ENCODE results near the gene ZBTB7C. TPM values are rescaled to one million over a fixed set of nuclear protein-coding genes. Genes with fewer than 3 reads are reported as not detected.

The ZBTB7C gene
- total RNA-seq, 1 donor from 2014 or later = 1.1 TPM

DNA sequence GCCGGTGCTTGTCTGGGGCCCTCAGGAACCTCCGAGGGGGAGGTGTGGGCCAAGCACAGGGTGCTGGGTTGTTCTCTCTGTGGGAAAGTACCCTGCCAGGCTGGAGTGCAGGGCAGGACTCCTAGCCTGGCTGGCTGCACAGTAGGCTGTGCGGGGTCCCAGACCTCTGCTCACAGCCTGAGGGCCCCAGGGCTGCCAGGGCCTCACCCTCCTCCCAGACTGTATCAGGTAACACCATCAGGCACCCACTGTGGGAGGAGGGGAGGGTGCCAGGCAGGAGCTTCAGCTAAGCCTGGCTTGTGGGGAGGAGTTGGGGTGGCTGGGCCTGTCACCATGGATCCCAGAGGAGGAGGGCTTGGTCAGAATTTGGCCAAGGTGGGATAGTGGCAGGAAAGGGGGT is 266.8 kb downstream of the ZBTB7C start:
- H3K36me3 ChIP-seq (ENCODE audit: control insufficient read depth, insufficient read depth, low read length) = no peaks in the 10 kb centered on the region
- TF ChIP-seq, protein P1, sequence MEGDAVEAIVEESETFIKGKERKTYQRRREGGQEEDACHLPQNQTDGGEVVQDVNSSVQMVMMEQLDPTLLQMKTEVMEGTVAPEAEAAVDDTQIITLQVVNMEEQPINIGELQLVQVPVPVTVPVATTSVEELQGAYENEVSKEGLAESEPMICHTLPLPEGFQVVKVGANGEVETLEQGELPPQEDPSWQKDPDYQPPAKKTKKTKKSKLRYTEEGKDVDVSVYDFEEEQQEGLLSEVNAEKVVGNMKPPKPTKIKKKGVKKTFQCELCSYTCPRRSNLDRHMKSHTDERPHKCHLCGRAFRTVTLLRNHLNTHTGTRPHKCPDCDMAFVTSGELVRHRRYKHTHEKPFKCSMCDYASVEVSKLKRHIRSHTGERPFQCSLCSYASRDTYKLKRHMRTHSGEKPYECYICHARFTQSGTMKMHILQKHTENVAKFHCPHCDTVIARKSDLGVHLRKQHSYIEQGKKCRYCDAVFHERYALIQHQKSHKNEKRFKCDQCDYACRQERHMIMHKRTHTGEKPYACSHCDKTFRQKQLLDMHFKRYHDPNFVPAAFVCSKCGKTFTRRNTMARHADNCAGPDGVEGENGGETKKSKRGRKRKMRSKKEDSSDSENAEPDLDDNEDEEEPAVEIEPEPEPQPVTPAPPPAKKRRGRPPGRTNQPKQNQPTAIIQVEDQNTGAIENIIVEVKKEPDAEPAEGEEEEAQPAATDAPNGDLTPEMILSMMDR (IDR thresholded peaks at IDR 0.05; ENCODE audit: insufficient read depth, low read length, poor library complexity, severe bottlenecking) = no peak
- DNase-seq (ENCODE audit: low read depth) = no peak
- peaks cover 9% of the 10 kb centered on the region for H3K27me3 ChIP-seq (ENCODE audit: control insufficient read depth, insufficient read depth, low read length)
- no peak overlapping the region for H3K4me3 ChIP-seq (ENCODE audit: low read depth, low read length)

DNA sequence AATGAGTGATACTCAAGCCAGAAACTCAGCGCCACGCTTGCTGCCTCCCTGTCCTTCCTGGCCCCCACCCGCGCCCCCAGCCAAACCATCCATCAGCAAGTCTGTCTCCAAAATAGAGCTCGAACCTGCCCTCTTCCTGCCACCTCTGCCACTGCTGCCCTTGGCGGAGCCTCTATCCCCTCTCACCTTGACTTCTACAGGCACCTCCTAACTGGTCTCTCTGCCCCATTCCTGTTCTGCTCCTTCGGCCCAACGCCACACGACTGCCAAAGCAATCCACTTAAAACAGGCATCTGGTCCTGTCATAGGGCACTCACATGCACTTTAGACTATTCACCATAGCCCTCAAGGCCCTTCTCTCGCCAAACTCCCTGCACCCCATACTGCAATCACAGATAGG is 268.5 kb downstream of the ZBTB7C start:
- peaks cover 22% of the 10 kb centered on the region for H3K27me3 ChIP-seq (ENCODE audit: control insufficient read depth, insufficient read depth, low read length)
- DNase-seq (ENCODE audit: low read depth) = no peak
- H3K4me3 ChIP-seq (ENCODE audit: low read depth, low read length) = no peak overlapping the region
- no peaks in the 10 kb centered on the region for H3K36me3 ChIP-seq (ENCODE audit: control insufficient read depth, insufficient read depth, low read length)
- TF ChIP-seq, protein P1 (IDR thresholded peaks at IDR 0.05; ENCODE audit: insufficient read depth, low read length, poor library complexity, severe bottlenecking) = no peak

DNA sequence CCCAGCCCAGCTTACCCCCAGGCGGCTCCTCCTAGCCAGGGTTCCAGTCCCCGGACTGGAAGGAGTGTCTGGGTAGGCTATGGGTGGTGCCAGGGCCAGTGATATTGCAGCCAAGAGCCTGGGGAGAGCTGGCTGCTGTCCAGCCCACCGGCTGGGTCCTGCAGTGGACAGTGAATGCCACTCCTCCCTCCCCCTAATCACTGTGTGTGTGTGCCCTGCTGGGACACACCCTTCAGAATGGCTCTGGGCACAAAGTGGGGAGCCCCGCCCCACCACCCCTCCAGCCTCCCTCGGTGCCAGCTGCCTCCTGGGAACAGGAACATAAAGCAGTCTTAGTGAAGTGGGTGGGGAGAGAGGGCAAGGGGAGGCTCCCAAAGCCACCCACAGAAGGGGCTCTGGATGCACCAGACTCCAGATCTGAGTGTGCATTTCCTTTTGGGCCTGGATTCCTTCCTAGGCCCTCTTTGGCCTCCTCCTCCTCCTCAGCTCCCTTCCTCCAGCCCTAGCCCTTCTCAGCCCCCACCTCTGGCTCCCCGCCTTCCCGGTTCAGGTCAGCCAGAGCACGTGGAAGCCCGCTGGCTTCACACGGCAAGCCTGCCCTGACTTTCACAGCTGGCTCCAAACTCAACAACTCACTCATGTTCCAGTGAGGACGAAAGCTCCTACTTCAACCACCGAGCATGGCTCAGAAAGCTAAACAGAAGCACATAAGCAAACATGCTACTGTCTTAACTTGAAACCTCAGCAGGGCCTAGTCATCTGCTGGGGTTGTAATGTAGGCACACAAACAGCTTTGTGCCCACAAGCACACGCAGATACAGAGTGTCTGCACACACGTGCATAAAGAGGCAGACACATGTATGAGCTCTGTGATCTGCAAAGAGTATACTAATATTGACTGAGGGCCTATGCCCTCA is 269.5 kb downstream of the ZBTB7C start:
- no peak for DNase-seq (ENCODE audit: low read depth)
- Histone ChIP-seq H3K27me3 (ENCODE audit: control insufficient read depth, insufficient read depth, low read length) (peaks cover 29% of the 10 kb centered on the region), H3K4me3 (ENCODE audit: low read depth, low read length) (no peak overlapping the region), H3K36me3 (ENCODE audit: control insufficient read depth, insufficient read depth, low read length) (no peaks in the 10 kb centered on the region)
- TF ChIP-seq, protein P1 (IDR thresholded peaks at IDR 0.05; ENCODE audit: insufficient read depth, low read length, poor library complexity, severe bottlenecking) = no peak

DNA sequence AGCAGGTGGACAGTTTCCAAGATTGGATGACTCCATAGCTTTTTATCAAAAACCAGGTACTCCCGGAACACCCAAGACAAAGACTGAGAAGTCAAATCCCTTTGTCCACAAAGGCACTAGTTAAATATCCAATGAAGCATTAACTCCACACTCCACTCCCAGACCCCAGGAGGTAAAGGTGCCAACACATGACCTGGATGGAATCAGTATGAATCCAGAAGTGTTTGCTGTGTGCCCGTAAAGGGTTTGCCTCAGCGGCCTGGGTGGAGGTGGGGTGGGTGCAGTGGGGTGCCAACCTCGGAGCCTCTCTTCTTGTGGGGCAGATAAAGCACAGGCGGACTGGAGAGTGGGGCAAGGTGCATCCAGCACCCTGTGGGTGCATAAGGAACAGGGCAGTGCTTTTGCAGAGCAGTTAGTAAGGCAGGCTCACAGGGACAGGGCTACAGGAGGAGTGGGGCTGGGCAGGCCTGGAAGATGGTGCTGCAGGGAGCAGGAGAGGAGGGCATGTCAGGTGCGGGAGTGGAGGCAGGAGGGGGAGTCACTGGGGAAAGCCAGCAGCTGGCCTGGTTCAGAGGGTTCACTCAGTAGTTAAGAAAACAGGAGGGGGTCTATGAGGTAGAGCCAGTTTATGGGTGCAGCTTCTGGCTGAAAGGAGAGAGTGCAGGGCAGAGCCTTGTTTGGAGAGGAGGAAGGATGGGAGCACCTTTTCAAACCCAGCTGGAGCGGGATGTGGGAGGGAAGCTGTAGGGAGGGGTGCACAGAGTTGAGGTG is 270.3 kb downstream of the ZBTB7C start:
- Histone ChIP-seq H3K36me3 (ENCODE audit: control insufficient read depth, insufficient read depth, low read length) (no peaks in the 10 kb centered on the region), H3K4me3 (ENCODE audit: low read depth, low read length) (no peak overlapping the region), H3K27me3 (ENCODE audit: control insufficient read depth, insufficient read depth, low read length) (peaks cover 33% of the 10 kb centered on the region)
- TF ChIP-seq, protein P1 (IDR thresholded peaks at IDR 0.05; ENCODE audit: insufficient read depth, low read length, poor library complexity, severe bottlenecking) = no peak
- DNase-seq (ENCODE audit: low read depth) = no peak

DNA sequence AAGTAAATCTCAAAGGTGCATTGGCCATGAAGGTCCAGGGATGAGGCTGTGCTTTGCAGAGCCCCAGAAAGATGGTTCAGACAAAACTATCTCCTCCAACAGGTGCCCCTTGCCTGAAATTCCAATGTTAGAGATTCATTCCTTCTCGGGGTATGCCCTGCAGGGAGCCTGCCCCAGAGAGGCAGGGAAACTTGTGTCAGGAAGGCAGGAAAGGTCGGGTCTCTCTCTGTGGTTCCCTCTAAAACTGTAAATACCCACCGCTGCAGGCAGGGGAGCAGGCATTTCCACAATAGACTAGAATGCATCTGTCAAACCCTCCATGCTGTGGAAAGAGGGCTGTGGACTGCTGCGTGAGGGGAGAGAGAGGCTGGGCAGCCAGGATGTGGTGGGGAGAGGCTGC is 271.0 kb downstream of the ZBTB7C start:
- peaks cover 33% of the 10 kb centered on the region for H3K27me3 ChIP-seq (ENCODE audit: control insufficient read depth, insufficient read depth, low read length)
- TF ChIP-seq, protein P1 (IDR thresholded peaks at IDR 0.05; ENCODE audit: insufficient read depth, low read length, poor library complexity, severe bottlenecking) = peak; percentile 2
- no peak overlapping the region for H3K4me3 ChIP-seq (ENCODE audit: low read depth, low read length)
- DNase-seq (ENCODE audit: low read depth) = no peak
- H3K36me3 ChIP-seq (ENCODE audit: control insufficient read depth, insufficient read depth, low read length) = no peaks in the 10 kb centered on the region

Measured in kidney epithelial cell (primary cell).